ENCODE measurements around the gene ARID5A. TPM values are rescaled to one million over a fixed set of nuclear protein-coding genes. Genes with fewer than 3 reads are reported as not detected.

ARID5A gene
- total and polyA plus RNA-seq, 2 of the 13 experiments (the other 11 are each of a cell fraction or from before 2014, with no cell fraction given) = 6.0 to 9.5 TPM

DNA sequence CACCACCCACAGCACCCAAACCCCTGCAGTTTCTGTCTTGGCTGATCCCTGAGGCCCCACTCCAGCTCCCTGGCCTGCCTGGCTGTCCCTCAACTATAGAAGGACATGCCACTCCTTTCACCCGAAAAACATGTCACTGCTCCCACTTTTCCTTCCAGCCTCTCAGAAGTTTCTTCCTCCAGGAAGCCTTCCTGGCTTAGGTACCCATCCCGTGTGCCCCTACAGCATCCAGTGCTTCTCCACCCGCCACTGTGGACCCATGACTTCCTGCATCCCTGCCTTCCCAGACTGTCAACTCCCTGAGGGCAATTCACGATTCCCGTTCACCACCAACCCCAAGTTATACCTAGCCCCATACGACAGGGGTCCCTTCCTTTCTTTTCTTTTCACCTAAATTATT, 21.5 kb downstream of the ARID5A start (continued):
- TF ChIP-seq, protein P1, sequence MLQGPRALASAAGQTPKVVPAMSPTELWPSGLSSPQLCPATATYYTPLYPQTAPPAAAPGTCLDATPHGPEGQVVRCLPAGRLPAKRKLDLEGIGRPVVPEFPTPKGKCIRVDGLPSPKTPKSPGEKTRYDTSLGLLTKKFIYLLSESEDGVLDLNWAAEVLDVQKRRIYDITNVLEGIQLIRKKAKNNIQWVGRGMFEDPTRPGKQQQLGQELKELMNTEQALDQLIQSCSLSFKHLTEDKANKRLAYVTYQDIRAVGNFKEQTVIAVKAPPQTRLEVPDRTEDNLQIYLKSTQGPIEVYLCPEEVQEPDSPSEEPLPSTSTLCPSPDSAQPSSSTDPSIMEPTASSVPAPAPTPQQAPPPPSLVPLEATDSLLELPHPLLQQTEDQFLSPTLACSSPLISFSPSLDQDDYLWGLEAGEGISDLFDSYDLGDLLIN (CRISPR knock-in tag; IDR thresholded peaks at IDR 0.05; ENCODE audit: borderline replicate concordance) = no peak

DNA sequence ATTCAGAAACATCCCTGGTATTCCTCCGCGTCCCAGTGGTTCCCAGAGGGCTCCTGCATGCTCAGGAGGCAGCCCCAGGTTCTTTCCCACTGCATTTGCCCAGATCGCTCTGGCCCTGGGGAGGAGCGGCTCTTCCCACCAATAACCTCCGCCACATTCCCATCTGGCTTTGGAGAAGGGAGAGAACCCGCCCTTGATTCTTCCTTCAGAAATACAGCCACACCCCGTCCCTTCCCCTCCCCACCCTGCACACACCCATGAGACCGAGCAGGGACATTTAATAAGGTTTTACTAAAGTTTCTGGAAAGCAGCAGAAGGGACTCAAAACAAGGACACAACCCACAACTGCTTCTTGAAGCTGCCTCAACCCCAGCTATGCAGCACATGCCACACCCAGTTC, 21.9 kb downstream of the ARID5A start:
- intact Hi-C loops (cut with micrococcal nuclease; ENCODE audit: unreplicated experiment) = no loop called here
- no peaks in the 10 kb centered on the region for H3K36me3 ChIP-seq (replicated peaks in 1 of 2; ENCODE audit: control insufficient read depth in 1 of 2, insufficient read depth in 2 of 2, low read length in 2 of 2)
- FAIRE-seq = no peak
- H4K20me1 ChIP-seq (ENCODE audit: insufficient read depth, low read length) = no peaks in the 10 kb centered on the region
- H3K9me3 ChIP-seq (ENCODE audit: low read length) = no peaks in the 10 kb centered on the region
- peaks cover 54% of the 10 kb centered on the region for H3K4me1 ChIP-seq (ENCODE audit: insufficient read depth, low read length)
- 88% methylated on average over 8 of the region's 8 CpGs for WGBS (ENCODE audit: low lambda C conversion rate)
- no peak for DNase-seq (ENCODE audit: low spot score)
- no peak overlapping the region for H2AFZ ChIP-seq (ENCODE audit: low read length)
- no peak overlapping the region for H3K9ac ChIP-seq (ENCODE audit: insufficient read depth, low read depth, low read length)
- H3K4me2 ChIP-seq (ENCODE audit: low read depth, low read length) = no peak overlapping the region
- ChIA-PET CTCF (ENCODE audit: low intra/inter-chr PET ratio, low total read pairs) (no interaction called here), POLR2A (interaction anchor here (2.9 kb wide), 1 partner anchor 79 kb away, joined by 7 read pairs; no protein-coding TSS in a partner anchor)
- H3K27me3 ChIP-seq (ENCODE audit: control insufficient read depth in 1 of 2, insufficient read depth in 2 of 2, low read length in 2 of 2) = no peaks in the 10 kb centered on the region
- H3K4me3 ChIP-seq (replicated peaks in 1 of 3; ENCODE audit: insufficient read depth in 1 of 3, low read depth in 2 of 3, low read length in 3 of 3) = no peak overlapping the region
- no peak overlapping the region for H3K27ac ChIP-seq (ENCODE audit: extremely low read length, insufficient read depth, low read length)
- in situ Hi-C loops (cut with HindIII; ENCODE audit: extremely low pct_ligation_motif_present, low pct_unique_long_range_greater_than_20kb) = no loop called here
- no peak for ATAC-seq
- no peaks in the 10 kb centered on the region for H3K79me2 ChIP-seq (ENCODE audit: insufficient read depth, low read length)
- BruUV-seq (replicated peaks) = no TSS peak
- no peak for TF ChIP-seq ZNF619 (CRISPR knock-in tag; IDR thresholded peaks at IDR 0.05)
- no peak for TF ChIP-seq SIN3B (IDR thresholded peaks at IDR 0.05; ENCODE audit: low read length)
- TF ChIP-seq, protein P2, sequence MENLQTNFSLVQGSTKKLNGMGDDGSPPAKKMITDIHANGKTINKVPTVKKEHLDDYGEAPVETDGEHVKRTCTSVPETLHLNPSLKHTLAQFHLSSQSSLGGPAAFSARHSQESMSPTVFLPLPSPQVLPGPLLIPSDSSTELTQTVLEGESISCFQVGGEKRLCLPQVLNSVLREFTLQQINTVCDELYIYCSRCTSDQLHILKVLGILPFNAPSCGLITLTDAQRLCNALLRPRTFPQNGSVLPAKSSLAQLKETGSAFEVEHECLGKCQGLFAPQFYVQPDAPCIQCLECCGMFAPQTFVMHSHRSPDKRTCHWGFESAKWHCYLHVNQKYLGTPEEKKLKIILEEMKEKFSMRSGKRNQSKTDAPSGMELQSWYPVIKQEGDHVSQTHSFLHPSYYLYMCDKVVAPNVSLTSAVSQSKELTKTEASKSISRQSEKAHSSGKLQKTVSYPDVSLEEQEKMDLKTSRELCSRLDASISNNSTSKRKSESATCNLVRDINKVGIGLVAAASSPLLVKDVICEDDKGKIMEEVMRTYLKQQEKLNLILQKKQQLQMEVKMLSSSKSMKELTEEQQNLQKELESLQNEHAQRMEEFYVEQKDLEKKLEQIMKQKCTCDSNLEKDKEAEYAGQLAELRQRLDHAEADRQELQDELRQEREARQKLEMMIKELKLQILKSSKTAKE (CRISPR knock-in tag; IDR thresholded peaks at IDR 0.05; ENCODE audit: borderline replicate concordance) = no peak
- no peak for TF ChIP-seq ZNF33B (CRISPR knock-in tag; IDR thresholded peaks at IDR 0.05)
- TF ChIP-seq ZNF800 (CRISPR knock-in tag; IDR thresholded peaks at IDR 0.05) = no peak
- no peak for TF ChIP-seq ATF7 (IDR thresholded peaks at IDR 0.05)
- TF ChIP-seq ATF7 (CRISPR knock-in tag; IDR thresholded peaks at IDR 0.05) = no peak
- no peak for TF ChIP-seq FOXK1 (CRISPR knock-in tag; IDR thresholded peaks at IDR 0.05; ENCODE audit: borderline replicate concordance, low read depth)
- TF ChIP-seq, protein P3, sequence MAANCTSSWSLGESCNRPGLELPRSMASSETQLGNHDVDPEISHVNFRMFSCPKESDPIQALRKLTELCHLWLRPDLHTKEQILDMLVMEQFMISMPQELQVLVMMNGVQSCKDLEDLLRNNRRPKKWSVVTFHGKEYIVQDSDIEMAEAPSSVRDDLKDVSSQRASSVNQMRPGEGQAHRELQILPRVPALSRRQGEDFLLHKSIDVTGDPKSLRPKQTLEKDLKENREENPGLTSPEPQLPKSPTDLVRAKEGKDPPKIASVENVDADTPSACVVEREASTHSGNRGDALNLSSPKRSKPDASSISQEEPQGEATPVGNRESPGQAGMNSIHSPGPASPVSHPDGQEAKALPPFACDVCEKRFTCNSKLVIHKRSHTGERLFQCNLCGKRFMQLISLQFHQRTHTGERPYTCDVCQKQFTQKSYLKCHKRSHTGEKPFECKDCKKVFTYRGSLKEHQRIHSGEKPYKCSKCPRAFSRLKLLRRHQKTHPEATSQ (CRISPR knock-in tag; IDR thresholded peaks at IDR 0.05; ENCODE audit: borderline replicate concordance) = no peak
- no peak for TF ChIP-seq ZNF713 (CRISPR knock-in tag; IDR thresholded peaks at IDR 0.05)
- no peak for TF ChIP-seq FLYWCH1 (CRISPR knock-in tag; IDR thresholded peaks at IDR 0.05)
- no peak for TF ChIP-seq NFATC3 (CRISPR knock-in tag; IDR thresholded peaks at IDR 0.05)
- TF ChIP-seq, protein P4, sequence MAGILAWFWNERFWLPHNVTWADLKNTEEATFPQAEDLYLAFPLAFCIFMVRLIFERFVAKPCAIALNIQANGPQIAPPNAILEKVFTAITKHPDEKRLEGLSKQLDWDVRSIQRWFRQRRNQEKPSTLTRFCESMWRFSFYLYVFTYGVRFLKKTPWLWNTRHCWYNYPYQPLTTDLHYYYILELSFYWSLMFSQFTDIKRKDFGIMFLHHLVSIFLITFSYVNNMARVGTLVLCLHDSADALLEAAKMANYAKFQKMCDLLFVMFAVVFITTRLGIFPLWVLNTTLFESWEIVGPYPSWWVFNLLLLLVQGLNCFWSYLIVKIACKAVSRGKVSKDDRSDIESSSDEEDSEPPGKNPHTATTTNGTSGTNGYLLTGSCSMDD (CRISPR knock-in tag; IDR thresholded peaks at IDR 0.05) = no peak
- TF ChIP-seq SPEN (CRISPR knock-in tag; IDR thresholded peaks at IDR 0.05; ENCODE audit: low read depth) = no peak
- TF ChIP-seq ZNF780A (CRISPR knock-in tag; IDR thresholded peaks at IDR 0.05) = no peak
- TF ChIP-seq IKZF1 (IDR thresholded peaks at IDR 0.05) = no peak
- TF ChIP-seq SMARCE1 (IDR thresholded peaks at IDR 0.05; ENCODE audit: borderline replicate concordance) = no peak
